Ecto neural progenitor cell (in vitro differentiated cells): Measurements from ENCODE around the gene MBD5.

Experiments used
- DNase-seq: peaks from one replicate; pipeline ENCODE4 v3.0.0-alpha.2; 2018; ENCODE audit warnings: low spot score

MBD5 gene

DNA sequence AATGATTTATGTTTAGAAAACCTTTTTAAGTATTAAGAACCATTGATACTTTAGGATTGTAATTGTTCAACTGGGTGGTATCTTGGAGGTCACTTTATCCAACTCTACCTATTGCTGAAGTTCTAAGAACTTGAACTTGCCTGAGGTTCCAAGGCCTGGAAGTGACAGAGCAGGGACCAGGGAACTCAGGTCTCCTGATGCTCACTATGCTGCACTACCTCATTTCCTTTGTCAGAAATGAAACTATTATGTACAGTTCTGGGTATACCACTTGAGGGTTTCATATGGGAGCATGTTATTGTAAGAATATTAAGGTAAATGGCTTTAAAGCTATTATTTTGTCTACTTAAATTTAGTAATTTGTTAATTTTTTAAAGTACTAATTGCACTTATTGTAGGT is 3.0 kb downstream of the MBD5 start:
- no peak for DNase-seq

DNA sequence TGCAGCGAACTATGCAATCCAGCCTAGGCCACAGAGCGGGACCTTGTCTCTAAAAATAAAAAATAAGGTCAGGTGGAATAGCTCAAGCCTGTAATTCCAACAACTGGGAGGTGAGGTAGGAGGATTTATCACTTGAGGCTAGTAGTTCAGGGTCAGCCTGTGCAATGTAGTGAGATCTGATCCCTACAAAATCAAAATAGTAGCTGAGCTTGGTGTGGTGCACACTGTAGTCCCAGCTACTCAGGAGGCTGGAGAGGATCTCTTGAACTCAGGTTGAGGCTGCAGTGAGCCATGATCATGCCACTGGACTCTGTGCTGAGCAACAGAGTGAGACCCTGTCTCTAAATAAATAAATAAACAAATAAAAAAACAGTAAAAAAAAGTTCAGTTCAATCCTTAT is 5.7 kb downstream of the MBD5 start:
- no peak for DNase-seq

- DNase-seq, result no peak
These were observed 6.9 kb downstream of the MBD5 start for GRCh38 chr2:148027822-148028221.

GRCh38 chr2:148028781-148029180 is 7.9 kb downstream of the MBD5 start:
- no peak for DNase-seq

DNA sequence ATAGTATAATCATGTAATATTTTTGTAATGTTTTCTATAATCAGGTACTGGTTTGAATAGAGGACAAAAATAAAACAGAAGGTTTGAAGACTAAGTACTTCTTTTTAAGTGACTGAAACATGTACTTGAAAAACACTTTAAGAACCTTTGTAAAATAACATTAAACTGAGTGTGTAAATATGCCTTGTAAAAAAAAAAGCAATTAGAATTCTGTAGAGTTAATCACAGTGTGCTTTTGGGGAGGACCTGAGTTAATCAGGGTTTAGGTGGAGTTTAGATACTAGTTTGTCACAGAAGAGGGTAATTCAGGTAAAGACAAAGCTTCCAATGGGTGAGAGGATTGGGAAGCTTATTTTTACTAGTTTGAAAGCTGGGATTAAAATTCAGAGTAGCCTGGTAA is 10.3 kb downstream of the MBD5 start:
- DNase-seq, result no peak

GRCh38 chr2:148032215-148032614 is 11.3 kb downstream of the MBD5 start:
- DNase-seq, result no peak

DNA sequence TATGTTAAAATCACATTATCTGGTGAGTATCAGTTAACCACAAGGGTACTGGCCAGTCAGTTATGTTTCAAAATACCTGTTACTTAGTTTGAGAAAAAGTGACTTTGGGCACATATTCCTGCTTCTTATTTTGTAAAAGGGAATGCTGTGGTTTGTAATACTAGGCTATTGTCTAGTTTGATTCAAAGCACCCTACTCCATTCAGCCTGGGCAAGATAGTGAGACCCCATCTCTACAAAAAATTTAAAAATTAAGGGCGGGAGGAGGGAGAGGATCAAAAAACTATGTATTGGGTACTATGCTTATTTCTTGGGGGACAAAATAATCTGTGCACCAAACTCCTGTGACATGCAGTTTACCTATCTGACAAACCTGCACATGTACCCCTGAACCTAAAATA is 18.9 kb downstream of the MBD5 start:
- DNase-seq, result no peak

GRCh38 chr2:148042219-148042618 is 21.3 kb downstream of the MBD5 start:
- no peak for DNase-seq

DNA sequence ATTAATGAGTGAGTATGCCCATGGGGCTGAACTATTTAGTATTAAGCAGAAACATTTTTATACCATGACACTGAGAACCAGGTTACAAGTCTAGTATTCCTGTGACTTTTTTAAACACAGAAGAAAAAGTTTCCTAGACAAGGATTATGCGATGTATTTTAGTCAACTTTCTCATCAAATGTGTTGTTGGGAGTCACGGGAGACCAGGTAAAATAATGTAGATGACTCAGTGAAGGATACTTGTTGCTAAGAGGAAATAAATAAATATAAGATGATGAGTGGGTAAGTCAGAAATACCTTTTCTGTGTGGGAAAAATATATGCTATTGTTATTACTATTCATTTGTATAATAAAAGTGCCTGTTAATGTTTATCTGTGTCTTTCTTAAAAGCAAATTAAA is 23.4 kb downstream of the MBD5 start:
- DNase-seq, result no peak

GRCh38 chr2:148046802-148047201 is 25.9 kb downstream of the MBD5 start:
- no peak for DNase-seq

DNA sequence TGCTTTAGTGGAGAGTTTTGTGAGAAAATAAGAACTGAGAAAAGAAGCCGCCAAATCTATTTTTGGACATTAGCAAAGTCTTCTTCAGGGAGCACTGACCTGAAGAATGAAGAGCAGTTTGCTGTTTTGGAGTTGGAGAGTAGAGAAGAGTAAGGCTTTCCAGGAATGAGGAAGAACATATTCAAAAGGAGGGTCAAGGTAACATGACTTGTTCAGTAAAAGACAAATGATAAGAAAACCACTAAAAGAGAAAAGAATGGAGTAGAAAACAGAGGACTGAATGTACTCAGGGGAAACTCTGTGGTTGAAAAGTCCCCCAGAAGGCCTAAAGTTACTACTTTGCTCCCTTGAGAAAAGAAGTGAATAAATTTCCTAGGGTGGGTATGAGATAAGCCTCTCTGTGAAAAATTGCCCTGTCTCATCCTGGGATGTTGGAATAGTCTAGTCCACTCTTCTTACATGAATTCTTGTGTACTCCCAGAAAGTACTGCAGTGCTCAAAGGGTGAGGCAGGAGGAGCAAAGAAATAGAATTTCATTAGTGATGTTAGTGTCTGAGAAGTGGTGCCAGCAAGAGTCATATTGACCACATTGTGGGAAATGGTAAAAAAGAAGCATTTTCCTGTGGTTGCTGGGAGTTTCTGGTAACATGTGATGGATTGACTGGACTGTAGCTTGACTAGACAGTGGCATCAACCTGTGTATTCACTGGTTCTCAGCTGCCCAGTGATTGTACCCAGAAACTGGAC is 27.8 kb downstream of the MBD5 start:
- DNase-seq, result no peak

- DNase-seq, result no peak
These were observed 28.4 kb downstream of the MBD5 start for GRCh38 chr2:148049284-148049683.

GRCh38 chr2:148052687-148053086 is 31.8 kb downstream of the MBD5 start:
- DNase-seq, result no peak

DNA sequence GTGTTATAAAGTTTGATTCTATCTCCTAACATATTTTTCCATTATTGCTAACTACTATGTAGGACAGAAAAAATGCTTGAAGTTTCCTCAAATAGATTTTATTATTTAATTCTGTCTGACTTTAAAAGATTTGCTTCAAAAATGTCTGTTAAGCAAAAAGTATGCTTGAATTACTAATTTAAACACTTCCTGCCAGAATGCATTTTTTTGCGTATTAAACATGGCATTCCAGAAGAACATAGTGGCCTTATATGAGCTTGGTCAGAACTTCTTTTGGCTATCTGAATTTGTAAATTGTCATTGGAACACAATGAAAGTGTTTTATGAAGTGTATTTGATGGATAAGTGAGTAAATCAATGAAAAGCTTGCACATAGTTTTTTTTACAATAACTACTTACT is 37.8 kb downstream of the MBD5 start:
- DNase-seq, result no peak

GRCh38 chr2:148063633-148064032 is 42.7 kb downstream of the MBD5 start:
- no peak for DNase-seq

DNA sequence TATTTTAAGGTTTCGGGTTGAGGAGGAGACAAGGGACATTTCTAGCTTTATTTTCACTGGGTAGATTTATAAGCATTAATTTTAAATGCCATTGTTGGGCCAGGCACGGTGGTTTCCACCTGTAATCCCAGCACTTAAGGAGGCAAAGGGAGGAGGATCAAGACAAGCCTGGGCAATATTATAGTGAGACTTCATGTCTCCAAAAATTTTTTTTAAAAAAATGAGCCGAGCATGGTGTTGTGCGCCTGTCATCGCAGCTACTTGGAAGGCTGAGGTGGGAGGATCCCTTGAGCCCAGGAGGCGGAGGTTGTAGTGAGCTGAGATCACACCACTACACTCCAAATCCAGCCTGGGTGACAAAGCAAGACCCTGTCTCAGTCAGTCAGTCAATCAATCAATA is 45.0 kb downstream of the MBD5 start:
- no peak for DNase-seq

DNA sequence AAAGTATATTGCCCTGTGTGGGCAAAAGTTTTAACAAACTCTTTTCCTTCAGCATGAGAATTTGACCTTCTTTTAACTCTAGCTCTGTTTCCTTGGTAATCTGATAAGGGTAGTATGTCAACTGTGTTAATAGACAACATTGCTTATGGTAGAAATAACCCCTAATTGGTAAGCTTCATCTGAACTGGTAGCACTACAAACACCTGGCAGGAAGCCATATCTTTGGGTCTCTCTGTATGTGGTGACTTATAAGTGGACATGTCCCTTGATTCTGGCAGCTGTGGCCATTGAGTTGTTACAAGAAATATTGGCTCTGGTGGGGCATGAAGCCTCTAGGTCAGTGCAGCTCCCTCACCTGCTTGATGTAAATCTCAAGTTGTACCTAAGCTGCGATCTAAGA is 46.9 kb downstream of the MBD5 start:
- no peak for DNase-seq

DNA sequence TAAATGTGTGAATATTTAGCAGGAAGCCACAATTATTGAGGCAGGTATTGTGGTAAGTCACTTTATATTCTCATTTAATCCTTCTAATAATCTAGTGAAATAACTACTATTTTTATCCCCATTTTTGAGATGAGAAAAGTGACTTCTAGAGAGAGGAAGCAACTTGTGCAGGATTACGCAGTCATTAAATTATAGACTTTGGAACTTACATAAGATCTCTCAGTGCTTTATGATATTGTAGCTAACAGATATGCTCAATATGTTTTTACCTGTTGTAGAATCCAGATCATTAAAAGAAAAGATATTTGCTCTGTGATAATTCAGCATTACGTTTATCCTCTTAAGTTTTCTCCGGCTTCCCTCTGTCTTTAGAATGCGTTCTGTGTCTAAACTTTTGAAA is 50.5 kb downstream of the MBD5 start:
- no peak for DNase-seq

GRCh38 chr2:148096012-148096411 is 75.1 kb downstream of the MBD5 start:
- no peak for DNase-seq

- no peak for DNase-seq
These were observed 81.8 kb downstream of the MBD5 start for GRCh38 chr2:148102641-148103040.

GRCh38 chr2:148103946-148104345 is 83.1 kb downstream of the MBD5 start:
- DNase-seq, result no peak

DNA sequence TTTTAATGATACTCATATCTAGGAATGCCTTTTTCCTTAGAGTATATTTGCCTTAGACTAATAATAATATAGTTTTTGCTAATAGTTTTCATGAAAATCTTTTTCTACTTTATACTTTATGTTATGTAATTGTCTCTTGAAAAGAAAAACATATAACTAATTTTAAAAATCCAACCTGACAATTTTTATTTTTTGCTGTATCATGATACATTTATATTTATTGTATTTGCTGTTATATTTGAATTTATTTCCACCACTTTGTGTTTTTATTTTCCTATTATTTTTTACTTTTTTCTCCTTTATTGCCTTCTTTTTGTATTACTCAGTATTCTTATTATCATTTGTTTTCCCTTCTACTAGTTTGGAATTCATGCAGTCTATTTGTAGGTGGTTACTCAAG is 85.4 kb downstream of the MBD5 start:
- no peak for DNase-seq

DNA sequence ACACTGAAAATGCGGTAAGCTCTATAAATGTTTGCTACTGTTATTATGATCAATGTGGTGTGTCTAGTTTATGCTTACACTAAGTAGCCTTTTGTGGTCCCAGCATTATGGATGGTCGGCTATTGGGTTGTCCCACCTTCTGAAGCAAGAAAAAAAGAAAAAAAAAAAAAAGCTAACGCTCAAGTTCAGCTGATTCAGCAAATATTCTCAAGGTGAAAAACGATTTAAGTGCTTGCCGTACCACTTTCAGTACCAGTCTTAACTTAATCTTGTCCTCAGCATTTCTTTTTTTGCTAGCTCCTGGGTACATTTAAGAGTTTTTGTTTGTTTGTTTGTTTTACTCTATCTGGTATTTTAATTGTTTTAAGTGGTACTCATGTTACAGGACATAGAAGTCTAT is 87.5 kb downstream of the MBD5 start:
- no peak for DNase-seq

DNA sequence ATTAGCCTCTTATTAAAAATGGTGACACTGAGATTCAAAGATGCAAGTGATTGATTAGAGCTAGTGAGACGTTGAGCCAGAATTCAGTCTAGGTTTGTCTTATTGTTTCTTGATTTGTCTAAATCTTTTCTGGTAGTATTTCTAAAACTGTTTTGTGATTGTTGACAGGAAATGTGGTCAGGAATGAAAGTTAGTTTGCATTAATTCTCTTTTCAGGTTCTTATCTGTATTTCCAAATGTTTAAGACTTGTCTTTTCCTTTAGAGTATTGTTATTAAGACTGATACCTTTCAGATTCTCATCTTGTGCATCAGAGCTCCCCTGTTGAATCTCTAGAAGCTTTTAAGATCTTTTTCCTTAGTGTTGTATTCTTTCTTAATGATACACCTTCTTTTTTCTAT is 89.3 kb downstream of the MBD5 start:
- DNase-seq, result no peak

GRCh38 chr2:148122788-148123187 is 101.9 kb downstream of the MBD5 start:
- no peak for DNase-seq
